ENCODE data around the gene KITLG.

KITLG gene

GRCh38 chr12:88520436-88520820 is 59.8 kb downstream of the KITLG start:
- no peak for DNase-seq
- Histone ChIP-seq H3K36me3 (no peaks in the 10 kb centered on the region), H3K9me3 (no peaks in the 10 kb centered on the region), H3K27ac (no peak overlapping the region), H3K27me3 (no peaks in the 10 kb centered on the region), H3K4me3 (no peak overlapping the region), H3K4me1 (peaks cover 0 to 20% (median 5%) of the 10 kb centered on the region in 4 donors)
- intact Hi-C loops (cut with DNase I; ENCODE audit: low total_unique reads), result no loop called here
- TF ChIP-seq, protein P1, sequence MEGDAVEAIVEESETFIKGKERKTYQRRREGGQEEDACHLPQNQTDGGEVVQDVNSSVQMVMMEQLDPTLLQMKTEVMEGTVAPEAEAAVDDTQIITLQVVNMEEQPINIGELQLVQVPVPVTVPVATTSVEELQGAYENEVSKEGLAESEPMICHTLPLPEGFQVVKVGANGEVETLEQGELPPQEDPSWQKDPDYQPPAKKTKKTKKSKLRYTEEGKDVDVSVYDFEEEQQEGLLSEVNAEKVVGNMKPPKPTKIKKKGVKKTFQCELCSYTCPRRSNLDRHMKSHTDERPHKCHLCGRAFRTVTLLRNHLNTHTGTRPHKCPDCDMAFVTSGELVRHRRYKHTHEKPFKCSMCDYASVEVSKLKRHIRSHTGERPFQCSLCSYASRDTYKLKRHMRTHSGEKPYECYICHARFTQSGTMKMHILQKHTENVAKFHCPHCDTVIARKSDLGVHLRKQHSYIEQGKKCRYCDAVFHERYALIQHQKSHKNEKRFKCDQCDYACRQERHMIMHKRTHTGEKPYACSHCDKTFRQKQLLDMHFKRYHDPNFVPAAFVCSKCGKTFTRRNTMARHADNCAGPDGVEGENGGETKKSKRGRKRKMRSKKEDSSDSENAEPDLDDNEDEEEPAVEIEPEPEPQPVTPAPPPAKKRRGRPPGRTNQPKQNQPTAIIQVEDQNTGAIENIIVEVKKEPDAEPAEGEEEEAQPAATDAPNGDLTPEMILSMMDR (IDR thresholded peaks at IDR 0.05), result no peak

GRCh38 chr12:88519802-88520435 is 60.4 kb downstream of the KITLG start:
- TF ChIP-seq, protein P1 (IDR thresholded peaks at IDR 0.05), result no peak
- H3K27me3 ChIP-seq, result no peaks in the 10 kb centered on the region
- H3K4me1 ChIP-seq, result peaks cover 0 to 20% (median 5%) of the 10 kb centered on the region in 4 donors
- no peak overlapping the region for H3K4me3 ChIP-seq
- no peaks in the 10 kb centered on the region for H3K36me3 ChIP-seq
- intact Hi-C loops (cut with DNase I; ENCODE audit: low total_unique reads), result no loop called here
- no peak for DNase-seq
- H3K27ac ChIP-seq, result peak overlapping the region in 1 of 2 donors; percentile 15
- no peaks in the 10 kb centered on the region for H3K9me3 ChIP-seq

GRCh38 chr12:88518863-88519403 is 61.3 kb downstream of the KITLG start:
- intact Hi-C loops (cut with DNase I; ENCODE audit: low total_unique reads), result no loop called here
- Histone ChIP-seq H3K27me3 (no peaks in the 10 kb centered on the region), H3K4me3 (no peak overlapping the region), H3K36me3 (no peaks in the 10 kb centered on the region), H3K4me1 (peaks cover 0 to 20% (median 5%) of the 10 kb centered on the region in 4 donors), H3K27ac (peak overlapping the region in 1 of 2 donors; percentile 15), H3K9me3 (no peaks in the 10 kb centered on the region)
- TF ChIP-seq, protein P1 (IDR thresholded peaks at IDR 0.05), result no peak
- DNase-seq, result peak in 1 of 2 donors; percentile 33

DNA sequence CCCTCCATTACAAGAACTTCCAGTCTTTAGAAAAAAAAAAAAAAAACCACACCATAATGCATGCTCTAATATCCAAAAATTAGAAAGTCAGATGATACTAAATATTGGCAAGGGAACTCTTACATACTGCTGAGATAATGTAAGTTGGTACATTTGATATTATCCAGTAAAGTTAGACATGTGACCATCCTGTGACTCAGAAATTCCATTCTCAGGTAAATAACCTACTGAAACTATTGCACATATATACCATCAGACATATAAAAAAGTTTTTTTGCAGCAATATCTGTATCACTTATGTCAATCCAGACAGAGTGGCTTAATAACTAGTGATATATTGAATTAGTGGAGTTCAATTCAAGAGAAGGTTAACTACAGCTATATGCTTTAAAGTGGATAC is 63.5 kb downstream of the KITLG start:
- Histone ChIP-seq H3K36me3 (no peaks in the 10 kb centered on the region), H3K27ac (no peak overlapping the region), H3K4me3 (no peak overlapping the region), H3K4me1 (peaks cover 0 to 20% (median 5%) of the 10 kb centered on the region in 4 donors), H3K27me3 (no peaks in the 10 kb centered on the region), H3K9me3 (no peaks in the 10 kb centered on the region)
- intact Hi-C loops (cut with DNase I; ENCODE audit: low total_unique reads), result no loop called here
- TF ChIP-seq, protein P1 (IDR thresholded peaks at IDR 0.05), result no peak
- no peak for DNase-seq

DNA sequence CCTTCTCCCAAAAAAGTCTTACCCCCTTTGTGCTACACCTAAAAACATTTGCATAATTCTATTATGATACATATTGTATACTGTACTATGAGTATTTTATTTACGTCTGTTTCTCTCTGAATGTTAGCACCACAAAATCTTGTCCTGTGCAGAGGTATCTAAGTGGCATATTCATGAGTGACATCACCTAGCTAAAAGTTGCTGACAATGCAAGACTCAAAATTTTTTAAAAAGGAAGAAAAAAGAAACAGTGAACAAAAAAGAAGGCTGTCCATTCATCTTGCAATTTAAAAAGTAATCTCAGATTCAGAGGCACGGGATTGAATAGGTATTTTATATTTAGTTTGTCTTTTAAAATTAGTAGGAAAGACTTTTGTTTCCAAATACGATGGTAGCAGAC is 69.4 kb downstream of the KITLG start:
- TF ChIP-seq, protein P1 (IDR thresholded peaks at IDR 0.05), result no peak
- H3K4me1 ChIP-seq, result no peaks in the 10 kb centered on the region
- H3K4me3 ChIP-seq, result no peak overlapping the region
- no peak overlapping the region for H3K27ac ChIP-seq
- no peak for DNase-seq
- H3K9me3 ChIP-seq, result no peaks in the 10 kb centered on the region
- no peaks in the 10 kb centered on the region for H3K27me3 ChIP-seq
- peaks cover 0 to 3% (median 0%) of the 10 kb centered on the region in 3 donors for H3K36me3 ChIP-seq
- intact Hi-C loops (cut with DNase I; ENCODE audit: low total_unique reads), result no loop called here
